ENCODE measurements around the gene CIAO2A. TPM values are rescaled to one million over a fixed set of nuclear protein-coding genes. Genes with fewer than 3 reads are reported as not detected.
"Not testable (repeated sequence)": the region's sequence is repeated elsewhere in the genome, so short reads cannot be mapped to it uniquely, and the experiment has no call there.

Gene CIAO2A
- total and polyA plus RNA-seq, 4 donors: 40.4 to 95.6 (median 82.8) TPM

- H3K36me3 ChIP-seq (ENCODE audit: control insufficient read depth in 4 of 4, insufficient read depth in 4 of 4, low read length in 4 of 4): no peaks in the 10 kb centered on the region
- no peak overlapping the region for H3K4me3 ChIP-seq
- H3K4me1 ChIP-seq (ENCODE audit: control insufficient read depth in 5 of 5, insufficient read depth in 5 of 5, low read length in 5 of 5): no peaks in the 10 kb centered on the region
- no peaks in the 10 kb centered on the region for H3K27me3 ChIP-seq (ENCODE audit: control insufficient read depth in 3 of 3, insufficient read depth in 3 of 3, low read length in 2 of 3)
- TF ChIP-seq, protein P1, sequence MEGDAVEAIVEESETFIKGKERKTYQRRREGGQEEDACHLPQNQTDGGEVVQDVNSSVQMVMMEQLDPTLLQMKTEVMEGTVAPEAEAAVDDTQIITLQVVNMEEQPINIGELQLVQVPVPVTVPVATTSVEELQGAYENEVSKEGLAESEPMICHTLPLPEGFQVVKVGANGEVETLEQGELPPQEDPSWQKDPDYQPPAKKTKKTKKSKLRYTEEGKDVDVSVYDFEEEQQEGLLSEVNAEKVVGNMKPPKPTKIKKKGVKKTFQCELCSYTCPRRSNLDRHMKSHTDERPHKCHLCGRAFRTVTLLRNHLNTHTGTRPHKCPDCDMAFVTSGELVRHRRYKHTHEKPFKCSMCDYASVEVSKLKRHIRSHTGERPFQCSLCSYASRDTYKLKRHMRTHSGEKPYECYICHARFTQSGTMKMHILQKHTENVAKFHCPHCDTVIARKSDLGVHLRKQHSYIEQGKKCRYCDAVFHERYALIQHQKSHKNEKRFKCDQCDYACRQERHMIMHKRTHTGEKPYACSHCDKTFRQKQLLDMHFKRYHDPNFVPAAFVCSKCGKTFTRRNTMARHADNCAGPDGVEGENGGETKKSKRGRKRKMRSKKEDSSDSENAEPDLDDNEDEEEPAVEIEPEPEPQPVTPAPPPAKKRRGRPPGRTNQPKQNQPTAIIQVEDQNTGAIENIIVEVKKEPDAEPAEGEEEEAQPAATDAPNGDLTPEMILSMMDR (IDR thresholded peaks at IDR 0.05; ENCODE audit: control extremely low read depth, extremely low read depth): no peak
- no peaks in the 10 kb centered on the region for H3K9me3 ChIP-seq (ENCODE audit: control insufficient read depth in 4 of 4, insufficient read depth in 3 of 4, low read length in 3 of 4)
- WGBS, 2 donors: 84 to 92% methylated on average over 5 of the region's 5 CpGs
- no peak overlapping the region for H3K9ac ChIP-seq (ENCODE audit: insufficient read depth in 1 of 2, low read length in 2 of 2)
- no peak for DNase-seq
- ATAC-seq (ENCODE audit: insufficient read depth, low FRiP score): no peak
- no peak overlapping the region for H3K27ac ChIP-seq (ENCODE audit: low read depth in 1 of 2, low read length in 1 of 2)
These were observed 35.4 kb downstream of the CIAO2A start for GRCh38 chr15:64058279-64058678.

GRCh38 chr15:64053674-64054073, 40.0 kb downstream of the CIAO2A start:
- H3K27me3 ChIP-seq (ENCODE audit: control insufficient read depth in 3 of 3, insufficient read depth in 3 of 3, low read length in 2 of 3); ATAC-seq (ENCODE audit: insufficient read depth, low FRiP score); H3K36me3 ChIP-seq (ENCODE audit: control insufficient read depth in 4 of 4, insufficient read depth in 4 of 4, low read length in 4 of 4); H3K9ac ChIP-seq (ENCODE audit: insufficient read depth in 1 of 2, low read length in 2 of 2); H3K9me3 ChIP-seq (ENCODE audit: control insufficient read depth in 4 of 4, insufficient read depth in 3 of 4, low read length in 3 of 4); DNase-seq; H3K4me3 ChIP-seq; H3K27ac ChIP-seq (ENCODE audit: low read depth in 1 of 2, low read length in 1 of 2): not testable (repeated sequence)
- peaks cover 0 to 12% (median 0%) of the 10 kb centered on the region in 5 donors for H3K4me1 ChIP-seq (ENCODE audit: control insufficient read depth in 5 of 5, insufficient read depth in 5 of 5, low read length in 5 of 5)
- 77 to 89% methylated on average over 12 of the region's 12 CpGs for WGBS, 2 donors

DNA sequence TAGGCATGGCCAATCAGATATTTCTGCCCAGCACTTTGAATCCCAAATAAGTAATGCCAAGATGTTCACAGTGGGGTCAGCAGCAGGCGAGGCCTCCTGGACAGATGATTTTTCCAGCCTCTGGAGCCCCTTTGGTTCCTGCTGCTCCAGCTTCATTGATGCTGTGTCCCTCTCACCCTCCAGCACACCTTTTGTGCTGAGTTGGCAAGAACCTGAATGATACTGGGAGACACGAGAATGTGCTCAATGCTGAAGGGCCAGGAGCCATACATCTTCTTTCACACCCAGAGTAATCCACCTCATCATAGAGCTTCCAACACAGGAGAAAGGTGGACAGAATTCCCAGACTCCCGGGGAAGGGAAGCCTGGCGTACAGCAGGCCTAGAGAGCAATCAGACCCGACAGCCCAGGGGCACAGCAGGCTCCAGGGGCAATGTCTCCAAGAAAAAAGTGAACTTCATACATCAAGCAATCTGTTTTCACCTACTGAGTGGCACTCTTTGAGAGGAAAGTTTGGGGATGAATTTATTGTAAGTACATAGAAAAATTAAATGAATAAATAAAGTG, 40.6 kb downstream of the CIAO2A start:
- no peak for DNase-seq
- Histone ChIP-seq H3K36me3 (ENCODE audit: control insufficient read depth in 4 of 4, insufficient read depth in 4 of 4, low read length in 4 of 4) (no peaks in the 10 kb centered on the region), H3K27ac (ENCODE audit: low read depth in 1 of 2, low read length in 1 of 2) (no peak overlapping the region), H3K4me1 (ENCODE audit: control insufficient read depth in 5 of 5, insufficient read depth in 5 of 5, low read length in 5 of 5) (peaks cover 0 to 12% (median 0%) of the 10 kb centered on the region in 5 donors), H3K9ac (ENCODE audit: insufficient read depth in 1 of 2, low read length in 2 of 2) (no peak overlapping the region), H3K4me3 (no peak overlapping the region), H3K27me3 (ENCODE audit: control insufficient read depth in 3 of 3, insufficient read depth in 3 of 3, low read length in 2 of 3) (no peaks in the 10 kb centered on the region), H3K9me3 (ENCODE audit: control insufficient read depth in 4 of 4, insufficient read depth in 3 of 4, low read length in 3 of 4) (no peaks in the 10 kb centered on the region)
- WGBS, 2 donors: 93 to 97% methylated on average over 5 of the region's 5 CpGs
- TF ChIP-seq, protein P1 (IDR thresholded peaks at IDR 0.05; ENCODE audit: control extremely low read depth, extremely low read depth): no peak
- no peak for ATAC-seq (ENCODE audit: insufficient read depth, low FRiP score)

GRCh38 chr15:64051407-64052259, 42.0 kb downstream of the CIAO2A start:
- 80 to 97% methylated on average over 5 to 6 of the region's 6 CpGs for WGBS, 2 donors
- DNase-seq (no peak), ATAC-seq (ENCODE audit: insufficient read depth, low FRiP score) (no peak)
- H3K9ac ChIP-seq (ENCODE audit: insufficient read depth in 1 of 2, low read length in 2 of 2): no peak overlapping the region
- no peak overlapping the region for H3K27ac ChIP-seq (ENCODE audit: low read depth in 1 of 2, low read length in 1 of 2)
- peaks cover 0 to 12% (median 7%) of the 10 kb centered on the region in 5 donors for H3K4me1 ChIP-seq (ENCODE audit: control insufficient read depth in 5 of 5, insufficient read depth in 5 of 5, low read length in 5 of 5)
- no peaks in the 10 kb centered on the region for H3K36me3 ChIP-seq (ENCODE audit: control insufficient read depth in 4 of 4, insufficient read depth in 4 of 4, low read length in 4 of 4)
- no peaks in the 10 kb centered on the region for H3K9me3 ChIP-seq (ENCODE audit: control insufficient read depth in 4 of 4, insufficient read depth in 3 of 4, low read length in 3 of 4)
- no peak overlapping the region for H3K4me3 ChIP-seq
- no peaks in the 10 kb centered on the region for H3K27me3 ChIP-seq (ENCODE audit: control insufficient read depth in 3 of 3, insufficient read depth in 3 of 3, low read length in 2 of 3)
- TF ChIP-seq, protein P1 (IDR thresholded peaks at IDR 0.05; ENCODE audit: control extremely low read depth, extremely low read depth): no peak
